G401.6 (cell line): ENCODE data around the gene FREM3.
"Not testable (repeated sequence)": the region's sequence is repeated elsewhere in the genome, so short reads cannot be mapped to it uniquely, and the experiment has no call there.

Source experiments
- FAIRE-seq: peaks from 2 replicates; lab custom pipeline; 2012; peaks lifted over from hg19 to GRCh38; lab: Jason Lieb, UNC

Gene FREM3

DNA sequence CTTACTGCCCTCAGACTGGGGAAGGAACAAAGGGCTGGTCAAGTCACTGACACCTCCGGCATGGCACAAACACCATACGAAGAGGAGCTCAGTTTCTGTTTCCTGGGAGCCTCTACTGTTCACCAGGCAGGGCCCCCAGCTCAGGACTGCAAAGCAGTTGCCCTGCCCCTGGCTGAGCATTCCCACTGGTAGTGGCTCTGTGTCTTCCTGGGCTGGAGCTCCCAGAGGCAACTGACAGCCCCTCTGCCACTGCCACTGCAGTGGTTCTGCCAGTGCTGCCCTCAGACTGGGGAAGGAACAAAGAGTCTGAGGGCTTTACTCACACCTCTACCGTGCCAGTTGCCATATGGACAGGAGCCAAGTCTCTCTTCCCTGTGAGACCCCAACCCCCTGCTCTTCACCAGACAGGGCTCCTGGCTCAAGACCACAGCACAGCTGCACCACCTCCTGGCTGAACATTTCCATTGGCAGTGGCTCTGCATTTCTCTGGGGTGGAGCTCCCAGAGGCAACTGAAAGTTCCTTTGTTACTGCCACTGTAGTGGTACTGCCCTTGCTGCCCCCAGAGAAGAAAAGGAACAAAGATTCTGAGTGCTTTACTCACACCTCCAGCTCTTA is 119.0 kb downstream of the FREM3 start:
- FAIRE-seq: no peak

- FAIRE-seq: no peak
These were observed 125.1 kb downstream of the FREM3 start for GRCh38 chr4:143575331-143575730.

DNA sequence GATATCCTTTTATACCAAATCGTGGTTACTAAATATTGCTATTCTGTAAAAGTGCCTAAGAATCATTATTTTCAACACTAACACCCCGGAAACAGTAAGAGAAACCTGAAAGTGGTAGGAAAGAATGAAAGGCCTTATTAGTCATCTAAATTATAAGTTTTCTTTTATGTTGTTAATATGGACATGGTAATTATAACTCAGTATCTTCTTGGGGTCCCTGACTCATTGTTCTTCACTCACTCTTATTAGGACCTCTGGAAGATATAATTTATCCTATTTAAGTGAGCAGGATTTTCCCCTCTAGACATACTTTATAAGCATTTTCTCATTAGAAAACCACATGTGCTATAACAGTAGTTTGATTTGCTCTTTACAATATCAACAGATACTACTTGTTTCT is 136.0 kb downstream of the FREM3 start:
- FAIRE-seq: no peak

GRCh38 chr4:143559757-143560147 is 140.7 kb downstream of the FREM3 start:
- FAIRE-seq: no peak

DNA sequence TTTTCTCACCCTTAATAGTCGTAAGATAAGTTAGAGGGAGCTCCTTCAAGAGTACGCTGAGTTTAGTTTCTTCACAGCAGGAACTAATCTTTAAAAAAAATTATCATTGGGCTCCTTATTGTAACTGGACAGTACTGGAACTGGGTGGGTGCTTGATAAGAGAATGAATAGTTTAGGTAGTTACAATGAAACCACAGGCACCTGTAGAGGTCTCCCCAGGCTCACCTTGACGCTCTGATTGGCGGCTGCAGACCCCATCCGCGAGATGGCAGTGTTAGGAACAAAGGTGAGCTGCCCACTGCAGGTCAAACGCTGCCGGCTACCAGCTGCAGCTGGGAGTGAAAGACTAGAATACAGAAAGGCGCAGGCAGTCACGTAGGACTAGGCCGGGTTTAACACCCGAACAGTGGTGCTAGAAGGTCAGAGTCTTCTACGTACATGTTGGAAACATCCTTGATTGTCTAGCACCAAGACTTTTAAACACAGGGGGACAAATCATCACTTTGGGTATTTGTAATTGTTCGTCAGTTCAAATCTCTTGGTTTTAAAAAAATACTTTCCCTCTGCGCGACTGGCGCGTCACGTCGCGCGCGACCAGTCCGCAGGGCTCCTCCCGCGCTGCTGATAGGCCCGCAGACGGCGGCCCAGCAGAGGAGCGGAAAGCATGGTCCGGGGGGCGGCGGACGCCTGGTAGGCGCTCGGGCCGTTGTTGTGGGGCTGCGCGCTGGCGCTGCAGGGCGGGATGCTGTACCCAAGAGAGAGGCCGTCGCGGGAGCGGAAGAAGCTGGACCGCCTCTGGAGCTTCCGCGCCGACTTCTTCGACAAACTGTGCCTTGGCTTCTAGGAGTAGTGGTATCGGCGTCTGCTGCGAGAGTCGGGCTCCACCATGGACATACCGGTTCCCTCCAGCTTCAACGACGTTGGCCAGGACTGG is 141.4 kb downstream of the FREM3 start:
- no peak for FAIRE-seq

DNA sequence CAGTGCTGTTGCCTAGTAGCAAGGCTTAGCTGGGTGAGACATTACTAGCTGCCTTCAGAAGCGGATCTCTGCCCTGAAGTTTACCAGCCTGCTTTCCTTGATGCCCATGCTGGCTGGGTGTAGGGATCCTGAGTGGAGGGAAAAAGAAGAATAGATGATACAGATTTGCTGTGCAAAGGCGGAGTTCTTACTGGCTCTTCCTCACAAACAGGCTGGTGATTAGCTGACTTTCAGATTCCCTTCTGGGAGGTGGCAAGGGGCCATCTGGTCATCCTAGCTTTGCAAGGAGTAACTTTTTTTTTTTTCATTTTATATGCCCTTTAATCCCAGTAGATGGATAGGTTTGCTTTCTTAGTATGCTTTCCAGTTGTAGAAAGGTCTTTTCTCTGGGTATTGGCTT is 142.2 kb downstream of the FREM3 start:
- FAIRE-seq: no peak

DNA sequence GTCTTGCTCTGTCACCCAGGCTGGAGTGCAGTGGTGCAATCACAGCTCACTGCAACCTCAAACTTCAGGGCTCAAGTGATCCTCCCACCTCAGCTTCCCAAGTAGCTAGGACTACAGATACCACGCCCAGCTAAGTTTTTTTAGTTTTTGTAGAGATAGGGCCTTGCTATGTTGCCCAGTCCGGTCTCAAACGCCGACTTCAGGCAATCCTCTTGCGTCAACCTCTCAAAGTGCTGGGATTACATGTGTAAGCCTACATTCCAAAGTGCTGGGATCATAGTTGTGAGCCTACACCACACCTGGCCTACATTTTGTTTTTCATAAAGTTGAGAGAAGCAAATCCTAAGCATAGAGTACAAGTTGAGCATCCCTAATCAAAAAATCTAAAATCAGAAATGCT is 144.8 kb downstream of the FREM3 start:
- FAIRE-seq: no peak

GRCh38 chr4:143554728-143555597 is 145.5 kb downstream of the FREM3 start:
- FAIRE-seq: no peak

GRCh38 chr4:143549928-143550327 is 150.5 kb downstream of the FREM3 start:
- FAIRE-seq: no peak

GRCh38 chr4:143539670-143540023 is 160.8 kb downstream of the FREM3 start:
- FAIRE-seq: no peak

DNA sequence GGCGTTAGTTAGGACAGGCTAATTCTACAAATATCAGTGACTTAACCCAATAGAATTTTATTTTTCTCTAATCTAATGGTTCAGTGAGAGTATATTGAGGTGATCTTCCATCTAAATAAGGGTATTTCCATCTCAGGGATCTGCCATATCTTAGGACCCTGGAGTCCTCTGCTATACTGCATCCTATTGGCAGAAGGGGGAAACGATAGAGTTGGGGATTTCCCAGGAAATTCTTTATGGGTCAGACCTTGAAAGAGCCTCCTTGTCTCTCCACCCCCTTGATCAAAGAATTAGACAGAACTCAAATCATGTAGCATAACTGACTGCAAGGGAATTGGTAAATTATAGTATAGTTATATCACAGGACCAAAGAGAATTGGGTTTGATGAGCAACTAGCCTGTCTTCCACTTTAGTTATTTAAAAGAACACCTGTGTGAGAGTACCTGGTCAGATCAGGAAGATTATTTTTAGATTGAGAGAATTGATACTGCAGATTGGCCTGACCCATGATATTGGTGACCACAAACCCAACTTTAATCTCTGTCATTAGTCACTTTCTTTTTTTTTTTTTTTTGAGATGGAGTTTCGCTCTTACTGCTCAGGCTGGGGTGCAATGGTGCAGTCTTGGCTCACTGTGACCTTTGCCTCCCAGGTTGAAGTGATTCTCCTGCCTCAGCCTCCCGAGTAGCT is 161.4 kb downstream of the FREM3 start:
- no peak for FAIRE-seq

- FAIRE-seq: no peak
These were observed 168.5 kb downstream of the FREM3 start for GRCh38 chr4:143531788-143532491.

DNA sequence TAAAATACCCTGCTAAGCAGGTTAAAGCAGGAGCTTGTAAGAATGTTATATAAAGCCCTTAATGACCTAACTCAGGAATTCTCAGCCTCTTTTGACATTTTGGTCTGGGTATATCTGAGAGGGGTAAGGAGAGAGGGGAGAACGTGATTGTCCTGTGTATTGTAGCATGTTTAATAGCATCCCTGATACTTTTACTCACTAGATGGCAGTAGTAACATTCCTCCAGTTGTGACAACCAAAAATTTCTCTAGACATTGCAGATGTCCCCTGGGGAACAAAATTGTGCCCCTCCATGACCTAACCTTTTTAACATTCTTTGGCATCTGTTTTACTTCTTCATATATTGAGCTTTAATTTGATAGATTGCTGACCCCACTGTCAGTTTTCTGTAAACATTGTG is 169.1 kb downstream of the FREM3 start:
- FAIRE-seq: peak; percentile 60

DNA sequence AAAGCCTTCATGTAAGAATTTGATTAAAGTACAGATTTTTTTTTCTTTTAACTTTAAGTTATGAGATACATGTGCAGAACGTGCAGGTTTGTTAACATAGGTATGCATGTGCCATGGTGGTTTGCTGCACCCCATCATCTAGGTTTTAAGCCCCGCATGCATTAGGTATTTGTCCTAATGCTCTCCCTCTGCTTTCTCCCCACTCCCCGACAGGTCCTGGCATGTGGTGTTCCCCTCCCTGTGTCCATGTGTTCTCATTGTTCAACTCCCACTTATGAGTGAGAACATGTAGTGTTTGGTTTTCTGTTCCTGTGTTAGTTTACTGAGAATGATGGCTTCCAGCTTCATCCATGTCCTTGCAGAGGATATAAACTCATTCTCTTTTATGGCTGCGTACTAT is 172.4 kb downstream of the FREM3 start:
- FAIRE-seq: not testable (repeated sequence)
